Gastrocnemius medialis (tissue), 4 donors: ENCODE data around the gene STX19.

Experiments used
- POLR2A ChIP-seq, 2 donors: fragments of 450-650 bp; IDR thresholded peaks; one replicate each; pipeline ENCODE4 v1.6.1; 2017; ENCODE audit warnings: antibody characterized with exemption in 2 of 2, mild to moderate bottlenecking in 2 of 2, moderate library complexity in 2 of 2
- TF ChIP-seq, protein P1 (sequence below), 5 experiments: fragments of 450-650 bp in 3 of 5; fragments of 200-600 bp in 2 of 5; sonication (generic) in 2 of 5; IDR thresholded peaks in 4 of 5; conservative IDR thresholded peaks in 1 of 5; 1 replicate in 4 of 5; 2 replicates in 1 of 5; pipeline ENCODE4 v1.5.1; 2016 to 2019; ENCODE audit warnings: antibody characterized with exemption in 5 of 5, mild to moderate bottlenecking in 3 of 5, moderate library complexity in 3 of 5

- TF ChIP-seq, protein P1, sequence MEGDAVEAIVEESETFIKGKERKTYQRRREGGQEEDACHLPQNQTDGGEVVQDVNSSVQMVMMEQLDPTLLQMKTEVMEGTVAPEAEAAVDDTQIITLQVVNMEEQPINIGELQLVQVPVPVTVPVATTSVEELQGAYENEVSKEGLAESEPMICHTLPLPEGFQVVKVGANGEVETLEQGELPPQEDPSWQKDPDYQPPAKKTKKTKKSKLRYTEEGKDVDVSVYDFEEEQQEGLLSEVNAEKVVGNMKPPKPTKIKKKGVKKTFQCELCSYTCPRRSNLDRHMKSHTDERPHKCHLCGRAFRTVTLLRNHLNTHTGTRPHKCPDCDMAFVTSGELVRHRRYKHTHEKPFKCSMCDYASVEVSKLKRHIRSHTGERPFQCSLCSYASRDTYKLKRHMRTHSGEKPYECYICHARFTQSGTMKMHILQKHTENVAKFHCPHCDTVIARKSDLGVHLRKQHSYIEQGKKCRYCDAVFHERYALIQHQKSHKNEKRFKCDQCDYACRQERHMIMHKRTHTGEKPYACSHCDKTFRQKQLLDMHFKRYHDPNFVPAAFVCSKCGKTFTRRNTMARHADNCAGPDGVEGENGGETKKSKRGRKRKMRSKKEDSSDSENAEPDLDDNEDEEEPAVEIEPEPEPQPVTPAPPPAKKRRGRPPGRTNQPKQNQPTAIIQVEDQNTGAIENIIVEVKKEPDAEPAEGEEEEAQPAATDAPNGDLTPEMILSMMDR (IDR thresholded peaks at IDR 0.05 in 4 of 5, conservative IDR thresholded peaks at IDR 0.05 in 1 of 5), result no peak
- TF ChIP-seq POLR2A (IDR thresholded peaks at IDR 0.05), result no peak
Observed at GRCh38 chr3:94001827-94002495, 26.4 kb downstream of the STX19 start.
